ENCODE results near the gene AGTRAP.

The AGTRAP gene

DNA sequence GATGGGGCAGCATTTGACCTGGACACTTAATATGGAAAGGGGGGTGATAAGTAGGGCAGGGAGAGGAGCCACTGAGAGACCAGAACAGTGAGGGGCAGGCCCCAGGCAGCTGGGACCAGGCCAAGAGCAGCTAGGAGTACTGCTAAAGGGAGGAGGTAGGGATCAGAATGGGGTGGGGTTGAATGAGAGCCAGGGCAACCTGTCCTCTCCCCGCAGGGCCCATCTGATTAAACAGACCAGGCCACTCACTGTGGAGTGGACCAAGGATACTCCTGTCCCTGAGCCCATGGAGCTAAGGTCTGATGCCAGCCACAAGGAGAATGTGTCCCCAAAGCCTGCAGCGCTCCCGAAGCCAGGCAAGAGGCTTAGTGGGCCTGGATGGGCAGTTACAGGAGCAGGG lies 28.2 kb downstream of the AGTRAP start:
- no peak for DNase-seq (ENCODE audit: low read depth)

DNA sequence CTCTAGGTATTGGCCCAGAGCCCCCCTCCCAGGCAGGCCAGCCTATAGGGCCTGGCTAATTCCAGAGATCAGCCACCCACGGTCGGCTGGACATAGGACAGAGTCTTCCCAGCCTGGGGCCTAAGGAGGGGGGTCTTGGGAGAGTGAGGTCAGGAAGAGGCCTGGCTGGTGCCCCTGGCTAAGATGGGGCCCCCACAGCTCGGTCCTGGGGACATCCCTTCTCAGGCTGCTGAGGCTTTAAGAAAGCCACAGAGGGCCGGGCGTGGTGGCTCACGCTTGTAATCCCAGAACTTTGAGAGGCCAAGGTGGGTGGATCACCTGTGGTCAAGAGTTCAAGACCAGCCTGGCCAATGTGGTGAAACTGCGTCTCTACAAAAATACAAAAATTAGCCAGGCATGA lies 28.6 kb downstream of the AGTRAP start:
- no peak for DNase-seq (ENCODE audit: low read depth)

DNA sequence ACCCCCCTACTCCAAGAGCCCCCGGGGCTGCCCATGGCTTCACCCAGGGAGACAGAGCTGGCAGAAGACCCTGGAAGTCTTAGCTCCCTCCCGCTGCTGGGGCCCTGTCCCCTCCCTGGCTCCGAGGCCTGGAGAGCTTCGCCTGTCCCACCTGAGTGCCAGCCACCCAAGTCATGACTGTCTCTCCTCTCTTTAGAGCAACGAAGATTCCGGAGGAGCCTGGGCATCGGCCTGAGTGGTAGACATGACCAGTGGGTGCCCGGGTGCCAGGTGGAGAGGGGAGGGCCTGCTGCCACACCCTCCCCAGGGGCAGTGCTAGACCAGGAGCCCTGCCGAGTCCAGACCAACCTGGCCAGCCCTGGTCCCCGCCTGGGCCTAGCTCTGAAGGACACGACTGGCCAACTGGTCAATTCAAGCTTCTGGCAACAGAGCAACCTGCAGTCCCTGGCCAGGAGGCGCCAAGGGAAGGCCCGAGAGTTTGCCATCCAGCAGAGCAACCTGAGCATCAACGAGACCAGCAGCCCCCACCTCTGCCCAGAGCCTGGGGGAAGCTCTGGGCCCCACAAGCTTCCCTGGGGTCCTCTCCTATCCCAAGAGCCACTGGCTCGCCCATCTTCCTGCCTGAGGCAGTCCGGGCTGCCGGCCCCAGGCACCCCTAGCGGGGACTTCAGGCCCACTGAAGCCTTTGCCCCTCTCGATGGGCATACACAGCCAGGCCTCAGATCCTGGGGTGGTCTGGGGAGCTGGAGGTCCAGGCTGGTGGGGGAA lies 29.9 kb downstream of the AGTRAP start:
- no peak for DNase-seq (ENCODE audit: low read depth)

DNA sequence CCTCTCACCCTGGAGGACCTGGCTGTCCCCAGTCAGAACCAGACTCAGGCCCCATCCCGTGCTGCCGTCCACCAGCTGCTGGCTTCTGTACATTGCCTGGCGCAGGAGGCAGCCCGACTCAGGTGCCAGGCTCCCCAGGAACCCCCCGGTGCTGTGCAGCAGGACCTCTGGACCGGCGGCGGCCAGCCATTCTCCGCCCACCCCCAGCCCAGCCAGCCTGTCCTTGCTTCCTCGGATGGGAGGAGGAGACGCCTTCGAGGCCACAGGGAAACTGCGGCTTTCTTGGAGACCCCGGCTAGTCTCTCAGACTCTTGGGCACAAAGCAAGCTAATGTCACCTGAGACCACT lies 30.5 kb downstream of the AGTRAP start:
- no peak for DNase-seq (ENCODE audit: low read depth)

DNA sequence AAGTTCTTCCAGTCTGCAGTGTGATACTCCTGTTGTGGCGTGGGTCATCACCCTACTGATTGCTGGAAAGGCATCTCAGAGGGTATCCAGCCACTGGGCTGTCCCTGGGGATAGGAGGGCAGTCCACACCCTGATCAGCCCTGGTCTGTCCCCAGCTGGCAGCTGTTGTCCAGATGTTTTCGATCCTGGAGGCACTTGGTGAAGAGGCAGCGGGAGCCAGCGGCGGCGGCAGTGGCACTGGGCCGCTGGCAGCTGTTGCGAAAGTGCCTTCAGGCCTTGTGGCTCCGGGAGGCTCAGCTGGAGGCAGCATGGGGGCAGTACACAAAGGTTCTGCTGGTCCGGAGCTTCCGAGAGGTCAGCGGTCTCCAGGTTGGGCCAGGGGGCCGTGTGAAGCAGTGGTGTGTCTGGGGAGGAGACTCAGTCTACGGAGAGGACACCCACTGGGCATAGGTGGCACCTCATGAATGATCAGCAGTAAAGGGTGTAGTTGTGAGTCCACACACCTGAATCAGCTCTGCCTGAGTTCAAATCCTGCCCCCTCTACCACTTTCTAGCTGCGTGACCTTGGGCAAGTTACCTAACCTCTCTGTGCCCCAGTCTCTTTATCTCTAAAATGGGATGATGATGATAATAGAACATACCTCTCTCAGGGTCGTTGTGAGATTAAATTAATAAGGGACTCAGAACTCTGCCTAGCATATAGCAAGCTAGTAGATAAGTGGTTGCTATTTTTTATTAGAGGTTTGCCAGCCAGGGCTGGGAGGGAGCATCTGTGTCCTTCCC lies 32.2 kb downstream of the AGTRAP start:
- no peak for DNase-seq (ENCODE audit: low read depth)

DNA sequence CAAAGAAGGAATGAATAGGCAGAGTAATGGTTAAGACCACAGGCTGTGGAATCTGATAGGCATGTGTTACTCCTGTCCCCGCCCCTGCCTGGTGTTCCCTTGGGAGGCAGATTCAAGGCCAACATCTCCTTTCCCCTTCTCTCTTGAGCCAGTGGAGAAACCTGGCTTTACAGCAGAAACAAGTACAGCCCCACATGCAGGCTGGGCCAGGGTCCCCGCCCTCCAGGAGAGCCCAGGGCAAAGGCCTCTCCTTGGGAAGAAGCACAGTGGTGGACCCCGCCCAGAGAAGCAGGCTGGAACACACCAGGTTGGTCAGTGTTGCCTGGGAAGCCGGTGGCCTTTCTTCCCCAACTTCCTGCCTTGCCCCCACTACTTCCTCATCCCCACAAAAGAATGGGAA lies 32.9 kb downstream of the AGTRAP start:
- no peak for DNase-seq (ENCODE audit: low read depth)

DNA sequence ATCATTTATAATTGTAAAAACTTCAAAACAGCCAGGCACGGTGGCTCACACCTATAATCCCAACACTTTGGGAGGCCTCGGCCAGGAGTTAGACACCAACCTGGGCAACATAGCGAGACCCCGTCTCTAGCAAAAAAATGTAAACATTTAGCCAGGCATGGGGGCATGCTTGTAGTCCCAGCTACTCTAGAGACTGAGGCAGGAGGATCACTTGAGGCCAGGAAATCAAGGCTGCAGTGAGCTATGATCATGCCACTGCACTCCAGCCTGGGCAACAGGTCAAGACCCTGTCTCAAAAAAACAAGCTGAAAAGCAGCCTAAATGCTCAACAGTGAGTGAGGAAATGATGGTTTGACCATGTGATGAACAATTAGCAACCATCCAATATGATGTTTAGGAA lies 33.3 kb downstream of the AGTRAP start:
- DNase-seq (ENCODE audit: low read depth) = no peak

DNA sequence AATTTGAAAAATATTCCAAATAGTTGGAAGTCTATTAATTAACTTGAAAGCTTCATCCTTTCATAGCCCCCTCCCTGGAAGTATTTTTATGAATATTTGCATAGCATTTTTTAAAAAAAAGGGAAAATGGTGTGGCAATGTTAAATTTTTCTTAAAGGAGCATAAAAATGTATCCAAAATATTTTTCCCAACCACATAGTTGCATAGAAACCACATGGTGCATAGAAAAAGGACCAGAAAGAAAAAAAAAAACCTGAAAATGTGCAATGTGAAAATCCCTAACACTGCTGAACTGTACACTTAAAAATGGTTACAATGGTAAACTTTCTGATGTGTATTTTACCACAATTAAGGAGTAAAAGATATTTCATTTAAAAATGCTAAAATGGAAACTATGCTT lies 34.1 kb downstream of the AGTRAP start:
- DNase-seq (ENCODE audit: low read depth) = no peak

DNA sequence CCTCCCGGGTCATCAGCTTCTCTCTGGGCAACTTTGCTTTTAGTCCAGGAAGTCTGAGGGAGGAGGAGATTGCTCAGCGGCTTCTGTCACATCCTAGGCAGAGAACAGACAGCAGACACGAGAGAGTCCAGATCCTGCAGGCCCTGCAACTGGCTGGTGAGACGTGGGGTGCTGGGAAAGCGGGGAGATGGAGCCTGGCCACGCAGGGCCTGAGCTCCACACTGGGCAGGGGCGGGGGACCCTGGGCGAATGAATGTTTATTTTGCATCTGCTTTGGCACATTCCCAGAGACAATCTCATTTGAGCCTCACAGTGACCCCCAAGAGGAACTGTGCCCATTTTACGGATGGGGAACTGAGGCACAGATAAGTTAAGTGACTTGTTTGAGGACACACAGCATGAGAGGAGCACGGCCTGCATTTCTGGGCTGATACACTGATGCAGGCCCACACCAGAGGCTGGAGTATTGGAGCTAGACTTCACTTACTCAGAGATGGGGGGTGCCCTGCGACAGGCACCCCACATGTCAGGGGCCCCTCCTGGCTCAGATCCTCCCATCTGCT lies 35.6 kb downstream of the AGTRAP start:
- no peak for DNase-seq (ENCODE audit: low read depth)

DNA sequence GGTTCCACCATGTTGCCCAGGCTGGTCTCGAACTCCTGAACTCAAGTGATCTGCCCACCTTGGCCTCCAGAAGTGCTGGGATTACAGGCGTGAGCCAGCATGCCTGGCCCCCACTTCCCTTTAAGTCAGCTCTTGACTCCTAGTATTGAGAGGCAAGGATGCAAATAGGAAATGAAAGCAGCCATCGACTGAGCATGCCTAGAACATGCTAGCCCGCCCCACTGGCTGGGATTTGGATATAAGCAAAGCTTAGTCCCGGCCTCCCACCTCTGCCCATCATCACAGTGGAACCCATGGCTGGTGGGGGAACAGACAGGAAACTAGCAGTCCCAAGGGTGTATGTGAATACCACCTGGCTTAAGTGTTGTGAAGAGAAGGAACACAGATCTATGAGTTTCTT lies 36.5 kb downstream of the AGTRAP start:
- DNase-seq (ENCODE audit: low read depth) = no peak

DNA sequence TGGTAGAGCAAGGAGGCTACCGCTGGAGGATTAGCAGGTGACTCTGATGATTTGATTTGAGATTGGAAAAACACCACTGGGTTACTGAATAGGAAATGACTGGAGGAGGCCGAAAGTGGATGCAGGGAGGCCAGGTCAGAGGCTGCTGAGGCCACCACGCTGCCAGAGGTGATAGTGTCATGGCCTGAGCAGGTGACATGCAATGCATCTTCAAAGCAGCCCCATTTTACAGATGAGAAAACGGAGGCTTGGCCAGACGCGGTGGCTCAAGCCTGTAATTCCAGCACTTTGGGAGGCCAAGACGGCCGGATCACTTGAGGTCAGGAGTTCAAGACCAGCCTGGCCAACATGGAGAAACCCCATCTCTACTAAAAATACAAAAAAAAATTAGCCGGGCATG lies 38.8 kb downstream of the AGTRAP start:
- no peak for DNase-seq (ENCODE audit: low read depth)

DNA sequence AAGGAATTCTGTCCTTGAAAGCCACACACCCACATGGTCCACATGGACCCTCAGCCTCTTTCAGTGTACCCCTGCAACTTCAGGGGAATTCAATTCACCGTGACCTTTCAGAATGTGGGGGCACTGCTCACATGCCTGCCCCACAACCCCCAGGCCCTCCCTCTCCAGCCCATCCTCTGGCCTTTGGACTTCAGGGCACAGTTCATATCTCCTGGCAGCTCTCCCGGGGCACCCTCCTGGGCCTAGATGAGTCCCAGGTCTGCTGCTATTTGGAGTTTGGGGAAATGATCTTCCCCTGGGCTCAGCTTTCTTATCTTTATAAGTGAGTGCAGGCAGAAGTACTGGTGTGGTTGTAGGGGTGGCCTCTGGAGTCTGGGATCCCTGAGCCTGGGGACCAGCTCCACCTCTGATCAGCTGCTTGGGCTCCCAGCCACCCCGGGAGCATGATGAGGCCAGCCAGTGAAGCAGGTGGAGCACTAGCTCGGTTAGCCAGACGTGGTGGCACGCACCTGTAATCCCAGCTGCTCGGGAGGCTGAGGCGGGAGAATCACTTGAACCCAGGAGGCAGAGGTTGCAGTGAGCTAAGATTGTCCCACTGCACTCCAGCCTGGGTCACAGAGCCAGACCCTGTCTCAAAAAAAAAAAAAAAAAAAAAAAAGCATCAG lies 41.9 kb downstream of the AGTRAP start:
- DNase-seq (ENCODE audit: low read depth) = no peak

DNA sequence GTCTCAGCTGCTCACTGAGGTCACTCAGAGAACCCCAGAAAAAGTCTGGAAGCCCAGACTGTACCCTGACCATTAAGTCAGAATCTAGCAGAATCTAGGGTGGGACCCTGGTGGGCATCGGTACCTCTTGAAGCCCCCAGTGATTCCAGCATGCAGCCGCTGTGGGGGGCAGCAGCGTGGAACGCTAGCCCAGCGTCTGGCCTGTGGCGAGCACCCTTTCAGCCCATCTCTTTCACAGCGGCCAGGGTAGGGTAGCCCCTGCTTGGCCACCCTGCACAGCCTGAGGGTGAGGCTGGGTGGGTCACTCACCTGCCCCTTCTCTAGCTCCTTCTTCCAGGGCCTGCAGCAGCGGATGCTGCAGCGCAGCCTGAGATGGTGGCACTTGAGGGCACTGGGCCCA lies 42.4 kb downstream of the AGTRAP start:
- no peak for DNase-seq (ENCODE audit: low read depth)

DNA sequence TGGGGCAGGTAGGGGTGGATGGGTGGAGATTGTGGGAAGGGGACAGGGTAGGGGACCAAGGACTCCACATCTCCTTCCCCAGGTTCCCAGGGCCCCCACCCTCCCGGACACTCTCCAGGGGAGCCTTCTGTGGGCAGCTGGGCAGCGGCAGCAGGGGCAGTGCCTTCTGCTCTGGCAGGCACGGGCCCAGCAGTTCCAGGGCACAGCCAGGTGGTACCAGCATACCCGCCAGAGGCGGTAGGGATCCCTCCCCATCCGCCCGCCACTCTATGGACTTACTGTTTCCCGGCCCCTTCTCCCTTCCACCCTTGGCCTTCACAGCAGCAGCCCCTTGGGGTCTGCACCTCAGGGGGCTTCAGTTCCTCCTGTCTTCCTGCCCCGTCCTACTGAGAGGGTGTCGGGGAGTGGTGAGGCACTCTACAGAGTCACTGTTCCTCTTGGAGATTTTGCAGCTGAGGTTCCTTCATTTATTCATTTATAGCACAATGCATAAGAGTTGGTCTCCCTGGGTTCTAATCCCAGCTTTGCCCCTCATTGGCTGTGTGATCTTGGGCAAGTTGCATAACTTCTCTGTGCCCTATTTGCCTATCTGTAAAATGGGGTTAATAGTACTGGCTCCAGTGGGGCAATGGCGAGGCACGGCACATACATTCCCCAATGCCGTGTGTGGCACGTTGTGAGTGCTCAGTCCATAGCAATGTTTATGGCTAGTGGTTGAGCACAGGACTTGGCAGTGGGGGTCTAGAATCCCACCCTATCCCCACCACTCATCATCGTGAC lies 43.1 kb downstream of the AGTRAP start:
- DNase-seq (ENCODE audit: low read depth) = no peak

DNA sequence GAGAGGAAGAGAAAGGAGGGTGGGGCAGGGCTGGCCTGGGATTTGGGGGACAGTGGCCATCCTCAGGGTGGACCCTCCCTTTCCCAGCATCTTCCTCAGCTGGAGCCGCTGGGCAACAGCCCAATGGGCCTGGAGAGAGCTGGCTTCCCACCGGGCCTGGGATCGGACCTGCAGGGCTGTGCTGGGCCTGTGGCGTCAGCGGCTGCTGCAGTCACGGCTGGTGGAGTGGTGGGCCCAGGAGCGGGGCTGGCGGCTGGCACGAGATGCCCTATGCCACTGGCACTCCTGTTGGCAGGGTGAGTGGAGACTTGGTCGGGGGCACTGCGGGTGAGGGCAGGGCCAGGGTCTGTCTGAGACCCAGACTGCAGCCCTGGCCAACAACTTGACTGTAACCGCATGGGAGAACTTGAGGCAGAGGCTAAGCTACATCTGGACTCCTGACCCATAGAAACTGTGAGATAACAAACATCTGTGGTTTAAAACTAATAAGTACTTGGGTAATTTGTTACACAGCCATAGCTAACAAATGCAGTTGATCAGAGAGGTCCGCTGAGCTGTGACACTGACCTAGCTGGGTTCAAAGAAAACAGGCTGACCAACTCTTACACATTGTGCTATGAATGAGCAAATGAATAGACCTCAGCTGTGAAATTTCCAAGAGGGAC lies 43.9 kb downstream of the AGTRAP start:
- no peak for DNase-seq (ENCODE audit: low read depth)

DNA sequence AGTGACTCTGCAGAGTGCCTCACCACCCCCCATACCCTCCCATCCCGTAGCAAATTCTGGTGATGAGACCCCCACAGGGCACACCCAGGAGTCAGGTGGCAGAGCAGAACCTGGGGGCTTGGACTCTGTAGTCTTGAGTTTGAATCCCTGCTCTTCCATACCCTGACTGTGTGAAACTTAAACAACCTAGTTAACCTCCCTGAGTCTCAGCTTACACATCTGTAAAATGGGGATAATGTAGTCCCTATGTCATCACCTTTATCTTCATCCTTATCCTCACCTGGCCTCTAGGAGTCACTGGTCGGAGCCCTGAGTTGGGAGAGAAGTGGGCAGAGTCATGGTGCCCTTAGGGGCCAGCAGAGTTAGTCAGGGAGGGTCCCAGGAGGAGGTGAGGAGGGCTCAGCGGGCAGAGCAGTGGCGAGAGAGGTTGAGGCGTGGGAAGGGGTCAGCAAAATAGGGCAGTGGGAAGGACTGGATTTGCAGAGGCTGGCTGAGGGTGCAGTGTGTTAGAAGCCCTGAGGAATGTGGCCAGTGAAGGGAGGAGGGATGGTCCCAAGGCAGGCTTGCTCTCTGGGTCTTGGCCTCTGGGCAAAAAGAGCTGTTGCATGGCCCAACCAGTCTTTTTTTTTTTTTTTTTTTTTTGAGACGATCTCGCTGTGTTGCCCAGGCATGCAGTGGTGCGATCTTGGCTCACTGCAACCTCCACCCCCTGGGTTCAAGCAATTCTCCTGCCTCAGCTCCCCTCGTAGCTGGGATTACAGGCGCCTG lies 44.6 kb downstream of the AGTRAP start:
- no peak for DNase-seq (ENCODE audit: low read depth)

DNA sequence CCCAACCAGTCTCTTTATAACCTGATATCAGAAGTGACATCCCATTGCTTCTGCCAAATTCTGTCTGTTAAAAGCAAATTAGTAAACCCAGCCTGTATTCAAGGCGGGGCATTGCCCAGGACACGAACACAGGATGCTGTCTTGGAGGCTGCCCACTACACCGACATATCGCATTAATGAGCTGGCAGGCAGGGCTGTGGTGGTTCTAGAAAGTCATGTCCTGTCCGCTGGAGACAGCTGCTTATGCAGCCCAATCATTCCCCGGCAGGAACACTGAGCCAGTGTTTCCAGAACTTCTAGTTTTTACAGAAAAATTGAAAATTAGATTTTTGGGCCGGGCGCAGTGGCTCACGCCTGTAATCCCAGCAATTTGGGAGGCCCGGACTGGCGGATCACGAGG lies 45.4 kb downstream of the AGTRAP start:
- DNase-seq (ENCODE audit: low read depth) = no peak

DNA sequence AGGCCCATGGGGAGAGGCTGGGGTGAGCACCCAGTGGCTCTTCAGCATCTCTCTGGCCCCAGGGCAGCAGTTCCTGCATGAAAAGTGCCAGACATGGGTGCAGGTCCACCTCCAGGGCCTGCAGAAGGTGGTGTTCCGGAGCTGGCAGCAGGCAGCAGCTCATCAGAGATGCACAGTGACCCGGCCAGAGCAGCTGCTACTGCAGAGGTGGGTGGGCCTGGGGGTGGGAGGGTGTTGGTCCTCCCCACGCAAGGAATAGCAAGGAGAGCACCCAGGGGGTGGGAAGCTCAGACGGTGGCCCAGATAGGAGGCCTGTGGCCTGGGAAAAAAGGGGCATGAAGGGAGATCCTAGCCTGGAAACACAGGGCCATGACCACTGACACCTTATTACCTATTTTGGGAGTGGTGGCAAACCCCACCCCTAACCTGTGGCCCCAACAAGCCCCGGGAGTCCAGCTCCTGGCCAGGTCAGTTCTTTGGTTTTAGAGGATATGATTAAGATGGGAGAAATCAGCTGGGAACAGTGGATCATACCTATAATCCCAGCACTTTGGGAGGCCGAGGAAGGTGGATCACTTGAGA lies 46.3 kb downstream of the AGTRAP start:
- no peak for DNase-seq (ENCODE audit: low read depth)

DNA sequence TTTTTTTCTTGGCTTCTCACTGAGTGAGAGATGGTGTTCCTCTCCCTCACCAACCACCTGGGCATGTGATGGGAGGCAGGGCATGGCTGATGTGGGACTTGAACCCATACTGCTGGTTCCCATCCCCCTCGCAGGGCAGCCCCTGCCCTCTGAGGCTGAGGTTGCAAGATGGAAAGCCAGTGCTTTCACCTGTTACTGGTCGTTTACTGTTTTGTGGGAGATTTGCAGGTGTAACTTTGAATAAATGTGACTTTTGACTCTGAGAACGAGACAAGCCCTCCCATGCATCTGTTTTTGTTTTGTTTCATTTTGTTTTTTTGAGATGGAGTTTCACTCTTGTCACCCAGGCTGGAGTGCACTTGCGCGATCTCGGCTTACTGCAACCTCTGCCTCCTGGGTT lies 47.6 kb downstream of the AGTRAP start:
- DNase-seq (ENCODE audit: low read depth) = no peak

DNA sequence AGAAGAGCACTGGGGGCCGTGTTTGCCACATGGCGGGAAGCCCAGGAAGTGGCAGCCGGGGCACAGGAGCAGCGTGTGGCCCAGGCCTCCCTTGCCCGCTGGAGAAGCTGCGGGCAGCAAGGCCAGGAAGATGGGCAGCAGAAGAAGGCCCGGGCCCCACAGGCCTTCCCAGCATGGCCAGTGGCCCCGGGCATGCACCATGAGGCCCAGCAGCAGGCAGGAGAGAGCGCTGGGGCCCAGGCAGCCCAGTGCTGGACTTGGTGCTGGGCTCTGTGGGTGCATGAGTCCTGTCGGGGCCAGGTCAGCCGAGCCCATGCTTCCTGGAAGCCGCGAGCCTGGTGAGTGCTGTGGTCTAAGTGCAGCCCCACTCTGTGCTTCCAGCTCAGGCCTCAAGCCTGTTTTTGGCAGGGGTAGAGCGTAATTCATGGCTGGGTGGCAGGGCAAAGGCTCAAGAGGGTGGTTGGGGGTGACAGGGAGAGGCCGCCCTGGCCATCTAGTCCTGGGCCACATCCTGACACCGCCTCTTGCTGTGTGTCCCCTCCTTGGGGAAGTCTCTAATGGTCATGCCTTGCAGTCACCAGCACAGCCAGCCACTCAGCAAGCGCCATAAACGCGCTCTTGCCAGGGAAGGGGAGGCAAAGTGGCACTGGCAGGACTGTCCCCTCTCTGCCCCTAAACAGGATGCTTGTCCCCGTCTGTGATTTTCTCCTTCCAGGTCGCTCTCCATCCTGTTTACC lies 48.5 kb downstream of the AGTRAP start:
- DNase-seq (ENCODE audit: low read depth) = no peak

Measured in stimulated activated CD8-positive, alpha-beta memory T cell treated with anti-CD3 and anti-CD28 coated beads, Interleukin-12 subunit alpha, Interleukin-12 subunit beta, amount 100 ng/mL, for 1 hour (primary cell).